PFSK-1 (cell line): ENCODE results near the gene MBTD1.
A peak's percentile ranks its signal among the peaks of the same experiment; 100 is the strongest.

Experiments used
- FOXP2 ChIP-seq: optimal IDR thresholded peaks from 2 replicates; pipeline ENCODE3; 2011; ENCODE audit warnings: borderline replicate concordance, control low read depth, inconsistent platforms; ENCODE audit not compliant: insufficient read depth; ENCODE audit errors: extremely low read length, extremely low read depth
- POLR2AphosphoS5 ChIP-seq: IDR thresholded peaks from 2 replicates; pipeline ENCODE4 v1.6.1; 2012; ENCODE audit warnings: low read depth, mild to moderate bottlenecking, control low read depth, low read length, moderate library complexity
- REST ChIP-seq, 2 experiments: IDR thresholded peaks; 2 replicates each; pipeline versions ENCODE4 v1.6.1 to v1.8.0; 2011 to 2012; ENCODE audit warnings: low read depth in 2 of 2, low read length in 2 of 2, control low read depth in 1 of 2, inconsistent platforms in 1 of 2, mild to moderate bottlenecking in 1 of 2, moderate library complexity in 1 of 2; ENCODE audit not compliant: insufficient read depth in 1 of 2
- SIN3A ChIP-seq: IDR thresholded peaks from 2 replicates; pipeline ENCODE4 v1.6.1; 2012; ENCODE audit warnings: mild to moderate bottlenecking, low read length, moderate library complexity, borderline replicate concordance; ENCODE audit not compliant: insufficient read depth
- TAF1 ChIP-seq: IDR thresholded peaks from 2 replicates; pipeline ENCODE4 v1.6.1; 2012; ENCODE audit warnings: low read length, control low read depth, borderline replicate concordance; ENCODE audit not compliant: insufficient read depth

MBTD1 gene

DNA sequence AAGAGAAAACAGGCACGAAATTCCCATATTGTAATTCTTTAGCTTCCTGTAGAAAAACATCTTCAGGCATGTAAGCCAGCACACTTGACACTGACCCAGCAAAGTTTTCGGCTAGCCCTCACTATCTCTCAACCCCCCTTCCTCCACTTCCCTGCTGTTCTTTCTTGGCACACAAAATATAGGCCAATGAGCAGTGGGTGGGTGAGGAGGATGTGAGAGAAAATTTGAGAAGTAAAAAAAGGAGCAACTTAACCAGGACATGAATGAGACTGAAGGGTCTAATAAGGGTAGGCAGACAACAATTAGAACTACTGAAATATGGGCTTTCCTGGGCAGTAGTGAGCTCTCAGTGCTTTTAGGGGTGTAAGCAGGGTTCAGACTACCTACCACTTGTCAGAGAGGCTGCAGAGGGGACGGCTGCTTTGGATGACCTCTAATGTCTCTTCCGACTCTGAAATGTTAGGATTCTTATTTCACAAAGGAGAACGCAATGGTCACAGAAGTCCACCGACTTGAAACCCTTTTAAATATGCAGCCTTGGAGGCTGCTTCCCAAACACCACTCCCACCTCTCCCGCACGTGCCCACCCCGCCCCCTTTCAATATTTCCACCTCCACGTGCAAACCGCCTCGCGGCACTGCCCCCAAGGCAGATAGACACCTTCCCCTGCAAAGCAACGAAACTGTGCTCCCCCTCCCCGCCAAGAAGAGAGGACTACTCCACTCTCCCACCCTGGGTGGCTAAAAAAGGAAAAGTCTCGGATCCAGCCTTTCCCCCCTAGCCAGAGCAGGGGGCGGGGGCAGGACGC lies 889 bp downstream of the MBTD1 start:
- TF ChIP-seq POLR2AphosphoS5 (no peak), SIN3A (peak; percentile 99)

DNA sequence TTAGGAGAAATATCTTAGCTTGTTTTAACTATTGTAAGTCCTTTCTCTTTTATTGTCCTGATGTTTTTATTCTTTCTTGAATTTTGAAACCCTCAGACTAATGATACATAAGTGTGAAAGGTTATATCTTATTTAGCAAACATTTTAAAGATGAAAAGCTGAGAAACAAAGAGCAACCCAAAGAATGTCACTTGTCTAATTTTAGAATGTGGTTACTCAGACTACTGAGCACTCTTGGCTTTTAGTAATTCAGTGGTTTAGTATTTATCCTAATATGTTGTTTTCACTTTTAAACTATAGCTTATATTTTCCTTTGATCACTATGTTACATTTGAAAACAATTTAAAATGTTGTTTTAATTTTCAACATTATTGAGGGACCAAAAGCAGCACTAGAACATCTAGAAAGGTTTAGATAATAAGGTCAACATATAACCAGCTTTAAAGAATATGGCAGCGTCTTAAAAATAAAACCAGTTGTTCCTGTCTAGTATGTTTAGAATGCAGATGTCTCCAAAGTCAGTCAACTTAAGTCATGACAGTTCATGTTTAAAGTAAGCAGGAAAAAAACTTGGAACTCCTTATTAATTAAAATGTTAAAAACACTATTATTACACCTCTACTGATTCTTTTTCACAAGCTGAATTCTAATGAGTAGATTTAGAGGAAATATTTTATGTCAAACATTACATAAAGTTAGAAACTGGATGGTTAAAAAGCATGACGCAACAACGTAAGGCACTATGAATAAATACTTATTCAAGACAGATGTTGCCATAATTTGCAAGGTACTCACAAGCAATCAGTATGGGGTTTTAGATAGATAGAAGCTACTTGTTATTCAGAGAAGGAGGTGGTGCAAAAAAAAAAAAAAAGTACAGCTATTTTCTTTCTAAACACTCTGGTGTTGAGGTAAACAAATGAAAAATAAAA lies 2.4 kb downstream of the MBTD1 start:
- TF ChIP-seq SIN3A, result no peak
- TF ChIP-seq TAF1, result no peak
- no peak for TF ChIP-seq REST (IDR thresholded peaks at IDR 0.05; ENCODE audit: insufficient read depth in 1 of 2, low read depth in 2 of 2, low read length in 2 of 2)
- TF ChIP-seq FOXP2, result no peak
- no peak for TF ChIP-seq POLR2AphosphoS5

DNA sequence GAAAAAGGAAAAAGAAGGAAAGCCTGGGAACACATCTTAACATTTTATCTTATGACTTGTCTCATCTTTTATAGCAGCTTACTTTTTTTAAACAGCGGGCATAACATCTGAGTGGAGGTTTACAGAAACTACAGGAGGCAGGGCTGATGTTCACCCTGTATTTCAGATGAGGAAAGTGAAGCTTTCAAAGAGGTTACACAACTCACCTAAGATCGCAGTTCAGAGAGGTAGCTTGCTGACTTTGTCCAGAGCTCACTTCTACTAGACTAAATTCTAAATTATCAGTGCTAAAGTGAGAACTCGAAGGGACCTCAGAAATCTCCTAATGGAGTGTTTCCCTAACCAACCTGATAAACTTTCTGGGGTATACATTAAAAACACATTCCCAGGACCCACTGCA lies 3.7 kb downstream of the MBTD1 start:
- TF ChIP-seq SIN3A (no peak), REST (IDR thresholded peaks at IDR 0.05; ENCODE audit: insufficient read depth in 1 of 2, low read depth in 2 of 2, low read length in 2 of 2) (no peak), FOXP2 (no peak), POLR2AphosphoS5 (no peak), TAF1 (no peak)

- TF ChIP-seq REST (IDR thresholded peaks at IDR 0.05; ENCODE audit: insufficient read depth in 1 of 2, low read depth in 2 of 2, low read length in 2 of 2) (no peak), TAF1 (no peak), POLR2AphosphoS5 (no peak), SIN3A (no peak), FOXP2 (no peak)
These were observed 4.2 kb downstream of the MBTD1 start for GRCh38 chr17:51255673-51256072.

GRCh38 chr17:51251010-51251409 lies 8.8 kb downstream of the MBTD1 start:
- TF ChIP-seq SIN3A, result no peak
- TF ChIP-seq TAF1, result no peak
- TF ChIP-seq POLR2AphosphoS5, result no peak
- no peak for TF ChIP-seq REST (IDR thresholded peaks at IDR 0.05; ENCODE audit: insufficient read depth in 1 of 2, low read depth in 2 of 2, low read length in 2 of 2)
- no peak for TF ChIP-seq FOXP2
